ENCODE measurements around the gene CKAP4. TPM values are rescaled to one million over a fixed set of nuclear protein-coding genes. Genes with fewer than 3 reads are reported as not detected.

Gene CKAP4
- total RNA-seq, 8 experiments from 2014 or later: 38.0 to 132 (median 50.4) TPM

Other genes starting within 250 kb of the CKAP4 start
- 10 to 100 TPM in 5 of 8 experiments, 1 to 10 TPM in 3; 2.2 to 46.6 (median 13.4) TPM for gene NUAK1, start 109.1 kb downstream of the CKAP4 start, total RNA-seq
- gene TCP11L2, start 54.7 kb upstream of the CKAP4 start, total RNA-seq: 10 to 100 TPM in 7 of 8 experiments, 1 to 10 TPM in 1; 6.7 to 43.0 (median 14.2) TPM
- 10 to 100 TPM in 5 of 8 experiments, 1 to 10 TPM in 3; 6.8 to 19.4 (median 13.2) TPM for gene POLR3B, start 109.7 kb upstream of the CKAP4 start, total RNA-seq

Data from motor neuron (in vitro differentiated cells).